B cell (primary cell): Measurements from ENCODE around the gene FAM204A. TPM values are rescaled to one million over a fixed set of nuclear protein-coding genes. Genes with fewer than 3 reads are reported as not detected.

Experiments used
- ATAC-seq: fragments of 200-7000 bp; cut with Tn5 transposase; one replicate; pipeline ENCODE4 v1.10.0; 2021; ENCODE audit warnings: low read depth, mild to moderate bottlenecking, moderate number of reproducible peaks, moderate library complexity
- CTCF ChIA-PET: fragments of 350-600 bp; sonication (Branson Sonifier 250); formaldehyde crosslinking; loops from one replicate; lab custom pipeline; 2021; ENCODE audit warnings: antibody characterized with exemption, inconsistent platforms; lab: Charles Lee
- POLR2A ChIA-PET: fragments of 350-600 bp; sonication (Branson Sonifier 250); formaldehyde crosslinking; loops from one replicate; lab custom pipeline; 2021; ENCODE audit warnings: antibody characterized with exemption; lab: Charles Lee
- DNase-seq: peaks from one replicate; pipeline ENCODE4 v3.0.0; 2013
- H2AFZ ChIP-seq: 2 replicates; pipeline ENCODE4 v1.6.1; 2012; ENCODE audit warnings: mild to moderate bottlenecking, low read depth, low read length; ENCODE audit not compliant: insufficient read depth, poor library complexity, severe bottlenecking
- H3K27ac ChIP-seq, 2 donors: 1 replicate in 1 of 2; 2 replicates in 1 of 2; pipeline ENCODE4 v1.5.1; 2012 to 2013; ENCODE audit warnings: low read length in 2 of 2, mild to moderate bottlenecking in 2 of 2, moderate library complexity in 1 of 2
- H3K27me3 ChIP-seq, 4 experiments: fragments of 200-600 bp in 1 of 4; sonication (generic) in 1 of 4; replicated peaks in 1 of 4; 1 replicate in 2 of 4; 2 replicates in 2 of 4; pipeline versions ENCODE4 v1.6.1 to v1.7.0; 2013 to 2016; ENCODE audit warnings: low read length in 3 of 4, mild to moderate bottlenecking in 2 of 4, mixed read lengths in 1 of 4, moderate library complexity in 1 of 4; ENCODE audit not compliant: insufficient read depth in 4 of 4, control insufficient read depth in 3 of 4; ENCODE audit errors: control extremely low read depth in 1 of 4
- H3K36me3 ChIP-seq, 2 experiments: replicated peaks in 1 of 2; 1 replicate in 1 of 2; 2 replicates in 1 of 2; pipeline versions ENCODE4 v1.6.1 to v1.7.1; 2013; ENCODE audit warnings: low read length in 1 of 2; ENCODE audit not compliant: insufficient read depth in 2 of 2, control insufficient read depth in 1 of 2; ENCODE audit errors: control extremely low read depth in 1 of 2, extremely low read depth in 1 of 2
- H3K4me1 ChIP-seq, 2 donors: fragments of 200-600 bp in 1 of 2; sonication (generic) in 1 of 2; 1 replicate in 1 of 2; 2 replicates in 1 of 2; pipeline versions ENCODE4 v1.5.1 to v1.6.1; 2013 to 2017; ENCODE audit warnings: low read length in 2 of 2; ENCODE audit not compliant: control insufficient read depth in 2 of 2, insufficient read depth in 2 of 2
- H3K4me2 ChIP-seq: replicated peaks from 2 replicates; pipeline ENCODE3; 2012; ENCODE audit warnings: mild to moderate bottlenecking, low read depth, low read length; ENCODE audit not compliant: poor library complexity, severe bottlenecking
- H3K4me3 ChIP-seq, 5 experiments: fragments of 200-600 bp in 1 of 5; sonication (generic) in 1 of 5; 1 replicate in 3 of 5; 2 replicates in 2 of 5; pipeline versions ENCODE4 v1.5.1 to v1.7.0; 2011 to 2016; ENCODE audit warnings: low read length in 4 of 5, mild to moderate bottlenecking in 4 of 5, low read depth in 2 of 5, control low read depth in 1 of 5, moderate library complexity in 1 of 5; ENCODE audit not compliant: insufficient read depth in 1 of 5; ENCODE audit errors: control extremely low read depth in 1 of 5, extremely low read depth in 1 of 5
- H3K79me2 ChIP-seq: fragments of 200-600 bp; sonication (generic); one replicate; pipeline ENCODE4 v1.6.0; 2016; ENCODE audit warnings: low read length; ENCODE audit not compliant: control insufficient read depth, insufficient read depth
- H3K9ac ChIP-seq: fragments of 200-600 bp; sonication (generic); 2 replicates; pipeline ENCODE4 v1.6.1; 2017; ENCODE audit warnings: mild to moderate bottlenecking, low read length, moderate library complexity
- H3K9me3 ChIP-seq, 3 donors: one replicate each; pipeline versions ENCODE4 v1.6.1 to v1.7.1; 2013; ENCODE audit warnings: low read length in 2 of 3; ENCODE audit not compliant: control insufficient read depth in 2 of 3, insufficient read depth in 1 of 3; ENCODE audit errors: control extremely low read depth in 1 of 3
- H4K20me1 ChIP-seq: 2 replicates; pipeline ENCODE4 v1.6.0; 2012; ENCODE audit warnings: mild to moderate bottlenecking, low read length; ENCODE audit not compliant: insufficient read depth, control insufficient read depth, poor library complexity, severe bottlenecking
- H3K27ac Mint-ChIP-seq: one replicate; pipeline ENCODE4 v1.8.0; 2021; ENCODE audit warnings: mixed read lengths
- H3K27me3 Mint-ChIP-seq: one replicate; pipeline ENCODE4 v1.8.0; 2021; ENCODE audit warnings: mixed read lengths
- H3K4me1 Mint-ChIP-seq: one replicate; pipeline ENCODE4 v1.8.0; 2021; ENCODE audit warnings: mixed read lengths
- H3K4me3 Mint-ChIP-seq: one replicate; pipeline ENCODE4 v1.8.0; 2021; ENCODE audit warnings: mixed read lengths
- H3K9me3 Mint-ChIP-seq: one replicate; pipeline ENCODE4 v1.8.0; 2022; ENCODE audit warnings: mixed read lengths; ENCODE audit not compliant: insufficient read depth
- EZH2 ChIP-seq: IDR thresholded peaks from 2 replicates; pipeline ENCODE4 v1.6.1; 2012; ENCODE audit warnings: borderline replicate concordance, low read depth, mild to moderate bottlenecking, moderate library complexity, low read length; ENCODE audit not compliant: insufficient read depth, poor library complexity, severe bottlenecking
- WGBS: methylation state at CpG from one replicate; pipeline ENCODE4 v1.1.5; 2013; ENCODE audit warnings: missing lambda C conversion rate; ENCODE audit not compliant: insufficient coverage; 5-methylcytosine and 5-hydroxymethylcytosine counted together
- intact Hi-C: fragments of 100-400 bp; cut with micrococcal nuclease; formaldehyde crosslinking; loops from one replicate; pipeline ENCODE4 v1.10.0; 2022
- polyA plus RNA-seq: library from polyadenylated mRNA; depleted of rRNA; stranded (reverse); fragments of >200 nt; gene quantifications from 2 replicates; pipeline ENCODE4 v1.2.3, GENCODE V29; 2012
- total RNA-seq, 2 donors: library from RNA; stranded (reverse); fragments of 120-200 nt in 1 of 2; gene quantifications; 1 replicate in 1 of 2; 2 replicates in 1 of 2; pipeline versions ENCODE4 v1.2.3 to v1.2.4, GENCODE V29; 2013 to 2022
- TF ChIP-seq, protein P1 (sequence below): fragments of 200-600 bp; IDR thresholded peaks from one replicate; pipeline ENCODE4 v1.8.0; 2022; ENCODE audit warnings: antibody characterized with exemption, mild to moderate bottlenecking

Gene FAM204A
- total and polyA plus RNA-seq, 2 donors (not counting 1 experiment from before 2014, with no cell fraction given) = 14.2 to 79.8 TPM

DNA sequence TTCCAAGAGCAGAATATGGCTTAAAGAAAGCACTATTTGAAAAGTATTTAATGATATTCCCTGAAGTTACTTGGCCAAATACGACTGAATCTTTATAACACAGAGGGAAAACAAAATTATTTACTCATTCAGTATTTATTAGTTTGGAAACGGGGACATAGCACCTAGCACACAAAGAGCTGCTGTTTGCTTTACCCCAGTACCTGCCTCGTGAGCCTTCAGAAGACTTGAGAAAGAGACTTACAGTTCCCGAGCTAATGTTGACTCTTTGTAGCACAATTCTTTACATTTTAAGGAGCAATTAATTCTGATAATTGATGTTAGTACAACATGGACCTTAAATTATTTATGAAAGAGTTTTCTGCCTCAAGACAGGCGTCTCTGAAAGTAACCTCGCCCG lies 88.7 kb downstream of the FAM204A start:
- intact Hi-C loops = no loop called here
- Histone ChIP-seq H3K79me2 (no peaks in the 10 kb centered on the region), H3K9me3 (no peaks in the 10 kb centered on the region), H3K36me3 (no peaks in the 10 kb centered on the region), H3K4me1 (no peaks in the 10 kb centered on the region), H3K27me3 (peaks cover 0 to 19% (median 2%) of the 10 kb centered on the region in 4 experiments), H2AFZ (no peak overlapping the region), H3K9ac (no peak overlapping the region), H3K4me2 (no peak overlapping the region), H3K27ac (no peak overlapping the region), H3K4me3 (no peak overlapping the region), H4K20me1 (no peaks in the 10 kb centered on the region)
- Mint-ChIP-seq H3K4me1 (no peaks in the 10 kb centered on the region), H3K27ac (no peak overlapping the region), H3K9me3 (no peaks in the 10 kb centered on the region), H3K4me3 (no peak overlapping the region), H3K27me3 (peaks cover 57% of the 10 kb centered on the region)
- ChIA-PET CTCF (no interaction called here), POLR2A (no interaction called here)
- ATAC-seq (no peak), DNase-seq (no peak)
- TF ChIP-seq, protein P1, sequence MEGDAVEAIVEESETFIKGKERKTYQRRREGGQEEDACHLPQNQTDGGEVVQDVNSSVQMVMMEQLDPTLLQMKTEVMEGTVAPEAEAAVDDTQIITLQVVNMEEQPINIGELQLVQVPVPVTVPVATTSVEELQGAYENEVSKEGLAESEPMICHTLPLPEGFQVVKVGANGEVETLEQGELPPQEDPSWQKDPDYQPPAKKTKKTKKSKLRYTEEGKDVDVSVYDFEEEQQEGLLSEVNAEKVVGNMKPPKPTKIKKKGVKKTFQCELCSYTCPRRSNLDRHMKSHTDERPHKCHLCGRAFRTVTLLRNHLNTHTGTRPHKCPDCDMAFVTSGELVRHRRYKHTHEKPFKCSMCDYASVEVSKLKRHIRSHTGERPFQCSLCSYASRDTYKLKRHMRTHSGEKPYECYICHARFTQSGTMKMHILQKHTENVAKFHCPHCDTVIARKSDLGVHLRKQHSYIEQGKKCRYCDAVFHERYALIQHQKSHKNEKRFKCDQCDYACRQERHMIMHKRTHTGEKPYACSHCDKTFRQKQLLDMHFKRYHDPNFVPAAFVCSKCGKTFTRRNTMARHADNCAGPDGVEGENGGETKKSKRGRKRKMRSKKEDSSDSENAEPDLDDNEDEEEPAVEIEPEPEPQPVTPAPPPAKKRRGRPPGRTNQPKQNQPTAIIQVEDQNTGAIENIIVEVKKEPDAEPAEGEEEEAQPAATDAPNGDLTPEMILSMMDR = no peak
- TF ChIP-seq EZH2 = no peak
- 80% methylated on average over 2 of the region's 7 CpGs for WGBS

DNA sequence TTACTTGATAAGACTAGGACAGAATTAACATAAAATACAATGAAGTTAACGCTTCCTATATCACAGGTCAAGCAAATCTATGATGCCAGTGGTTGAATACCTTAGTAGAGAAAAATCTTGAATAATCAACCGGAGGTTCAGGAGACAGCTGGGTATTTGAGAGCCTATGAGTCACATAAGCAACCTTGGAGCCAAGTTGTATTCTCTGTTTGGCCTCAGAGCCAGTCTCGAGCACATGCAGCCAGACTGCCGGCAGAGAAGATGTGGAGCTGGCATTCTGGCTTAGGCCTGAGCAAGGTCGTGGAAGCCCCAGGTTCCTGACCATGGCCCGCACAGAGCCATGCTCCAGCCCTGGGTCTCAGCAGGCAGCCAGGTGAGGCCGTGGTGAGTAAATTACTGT lies 90.3 kb downstream of the FAM204A start:
- H2AFZ ChIP-seq = no peak overlapping the region
- no peak overlapping the region for H3K9ac ChIP-seq
- no peaks in the 10 kb centered on the region for H4K20me1 ChIP-seq
- no peaks in the 10 kb centered on the region for H3K36me3 ChIP-seq
- no peak for TF ChIP-seq EZH2
- TF ChIP-seq, protein P1 = no peak
- H3K27me3 ChIP-seq = peaks cover 0 to 30% (median 7%) of the 10 kb centered on the region in 4 experiments
- intact Hi-C loops = no loop called here
- DNase-seq (no peak), ATAC-seq (no peak)
- H3K27ac Mint-ChIP-seq = no peak overlapping the region
- no peaks in the 10 kb centered on the region for H3K4me1 ChIP-seq
- H3K9me3 Mint-ChIP-seq = no peaks in the 10 kb centered on the region
- no peak overlapping the region for H3K4me2 ChIP-seq
- H3K4me3 ChIP-seq = no peak overlapping the region
- no peak overlapping the region for H3K27ac ChIP-seq
- no peaks in the 10 kb centered on the region for H3K79me2 ChIP-seq
- H3K4me1 Mint-ChIP-seq = no peaks in the 10 kb centered on the region
- H3K27me3 Mint-ChIP-seq = peaks cover 63% of the 10 kb centered on the region
- WGBS = 90% methylated on average over 6 of the region's 7 CpGs
- peaks cover 0 to 3% (median 0%) of the 10 kb centered on the region in 3 donors for H3K9me3 ChIP-seq
- POLR2A ChIA-PET = no interaction called here
- no peak overlapping the region for H3K4me3 Mint-ChIP-seq
- CTCF ChIA-PET = interaction anchor here (2.3 kb wide), 1 partner anchor 11 kb away, joined by 7 read pairs; no protein-coding TSS in a partner anchor
